ENCODE measurements around the gene RBM17.
"Not testable (repeated sequence)": the region's sequence is repeated elsewhere in the genome, so short reads cannot be mapped to it uniquely, and the experiment has no call there.

Gene RBM17

GRCh38 chr10:6134099-6134823 is 45.4 kb downstream of the RBM17 start:
- no peak overlapping the region for H3K4me3 ChIP-seq (ENCODE audit: low read depth, low read length)

GRCh38 chr10:6135039-6135438 is 46.2 kb downstream of the RBM17 start:
- no peak overlapping the region for H3K4me3 ChIP-seq (ENCODE audit: low read depth, low read length)

GRCh38 chr10:6135589-6136168 is 46.8 kb downstream of the RBM17 start:
- no peak overlapping the region for H3K4me3 ChIP-seq (ENCODE audit: low read depth, low read length)

GRCh38 chr10:6136215-6137201 is 47.7 kb downstream of the RBM17 start:
- no peak overlapping the region for H3K4me3 ChIP-seq (ENCODE audit: low read depth, low read length)

- no peak overlapping the region for H3K4me3 ChIP-seq (ENCODE audit: low read depth, low read length)
Observed at GRCh38 chr10:6138456-6138855, 49.6 kb downstream of the RBM17 start.

- no peak overlapping the region for H3K4me3 ChIP-seq (ENCODE audit: low read depth, low read length)
Observed at GRCh38 chr10:6139470-6139869, 50.6 kb downstream of the RBM17 start.

- no peak overlapping the region for H3K4me3 ChIP-seq (ENCODE audit: low read depth, low read length)
Observed at GRCh38 chr10:6140141-6140841, 51.5 kb downstream of the RBM17 start.

- H3K4me3 ChIP-seq (ENCODE audit: low read depth, low read length), result no peak overlapping the region
Observed at GRCh38 chr10:6140965-6141295, 52.1 kb downstream of the RBM17 start.

- H3K4me3 ChIP-seq (ENCODE audit: low read depth, low read length), result no peak overlapping the region
Observed at GRCh38 chr10:6141296-6142151, 52.7 kb downstream of the RBM17 start.

- not testable (repeated sequence) for H3K4me3 ChIP-seq (ENCODE audit: low read depth, low read length)
Observed at GRCh38 chr10:6142186-6142585, 53.4 kb downstream of the RBM17 start.

GRCh38 chr10:6142644-6143043 is 53.8 kb downstream of the RBM17 start:
- H3K4me3 ChIP-seq (ENCODE audit: low read depth, low read length), result no peak overlapping the region

- no peak overlapping the region for H3K4me3 ChIP-seq (ENCODE audit: low read depth, low read length)
Observed at GRCh38 chr10:6143181-6143580, 54.3 kb downstream of the RBM17 start.

GRCh38 chr10:6144406-6145165 is 55.8 kb downstream of the RBM17 start:
- H3K4me3 ChIP-seq (ENCODE audit: low read depth, low read length), result peak overlapping the region; percentile 56

GRCh38 chr10:6145166-6145987 is 56.5 kb downstream of the RBM17 start:
- peak overlapping the region; percentile 56 for H3K4me3 ChIP-seq (ENCODE audit: low read depth, low read length)

GRCh38 chr10:6146013-6146785 is 57.4 kb downstream of the RBM17 start:
- peak overlapping the region; percentile 20 for H3K4me3 ChIP-seq (ENCODE audit: low read depth, low read length)

GRCh38 chr10:6146921-6147320 is 58.1 kb downstream of the RBM17 start:
- H3K4me3 ChIP-seq (ENCODE audit: low read depth, low read length), result no peak overlapping the region

GRCh38 chr10:6148251-6148701 is 59.4 kb downstream of the RBM17 start:
- H3K4me3 ChIP-seq (ENCODE audit: low read depth, low read length), result no peak overlapping the region

- no peak overlapping the region for H3K4me3 ChIP-seq (ENCODE audit: low read depth, low read length)
Observed at GRCh38 chr10:6148908-6149307, 60.1 kb downstream of the RBM17 start.
